CD4-positive, alpha-beta T cell treated with Interleukin-6 at 100 ng/mL for 8 hours (primary cell): ENCODE measurements around the gene GLOD5.

ENCODE experiments used
- DNase-seq: peaks from one replicate; pipeline ENCODE4 v3.0.0-alpha.2; 2020; ENCODE audit warnings: mixed read lengths, low spot score

Gene GLOD5

DNA sequence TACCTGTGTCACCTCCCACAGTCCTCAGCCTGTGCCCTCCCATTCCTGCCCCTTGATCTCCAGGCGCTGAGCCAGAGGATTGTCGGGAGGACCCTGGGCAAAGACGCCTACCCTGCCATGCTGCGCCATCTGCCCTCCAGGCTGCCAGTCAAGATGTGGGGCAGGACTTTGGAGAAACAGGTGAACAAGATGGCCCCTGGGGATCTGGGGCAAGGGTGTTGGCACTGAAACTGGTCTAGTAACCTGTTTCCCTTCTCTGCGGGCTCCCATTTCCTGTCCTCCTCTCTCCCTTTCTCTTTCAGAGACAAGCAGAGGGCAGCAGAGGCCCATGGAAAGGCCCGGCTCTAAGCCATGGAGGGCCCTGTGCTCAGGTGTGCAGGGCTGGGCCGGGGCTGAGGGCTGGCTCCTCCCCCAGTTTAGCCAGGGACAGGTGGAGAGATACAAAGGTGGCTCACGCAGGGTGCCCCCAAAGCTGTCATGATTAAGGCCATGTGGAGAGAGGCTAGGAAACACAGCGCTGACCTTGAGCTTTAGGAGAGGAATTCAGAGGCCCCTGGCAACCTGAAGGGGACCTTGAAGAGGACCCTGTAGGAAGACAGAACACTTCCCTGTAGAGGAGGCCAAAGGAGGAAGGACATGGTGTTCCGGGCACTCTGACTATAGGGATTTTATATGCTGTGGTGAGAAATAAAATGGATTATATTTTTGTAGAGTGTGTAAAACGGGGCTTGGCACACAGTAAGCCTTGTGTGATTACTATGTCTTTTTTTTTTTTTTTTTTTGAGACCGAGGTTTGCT lies at the start of gene GLOD5:
GLOD5 (plus strand) TSS at position 74 of the 798 bp plus-strand sequence; CDS start at position 118, 44 bp downstream.
- DNase-seq: no peak

DNA sequence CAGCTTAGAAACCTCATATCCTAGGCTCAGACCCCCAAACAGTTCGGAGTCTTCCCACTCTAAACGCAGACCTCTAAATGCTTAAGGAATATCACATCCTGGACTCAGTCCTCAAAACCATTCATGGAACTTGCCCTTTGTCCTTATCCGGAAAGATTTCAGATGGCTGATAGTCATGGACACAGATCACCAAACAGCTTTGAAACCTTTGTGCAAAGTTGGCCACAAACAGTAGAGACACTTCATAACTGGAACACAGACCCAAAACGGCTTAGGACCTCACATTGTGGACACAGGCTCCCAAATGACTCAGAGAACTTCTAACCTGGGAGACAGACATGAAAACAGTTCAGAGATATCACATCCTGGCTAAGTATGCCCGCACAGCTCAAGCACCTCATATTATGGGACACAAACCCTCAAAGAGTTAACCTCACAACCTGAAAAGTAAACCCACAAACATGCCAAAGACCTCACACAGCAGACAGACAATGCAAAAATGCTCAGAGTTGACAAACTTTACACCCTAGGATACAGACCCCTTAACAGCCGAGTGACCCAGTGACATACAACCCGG lies 49.5 kb upstream of the GLOD5 start:
- no peak for DNase-seq

DNA sequence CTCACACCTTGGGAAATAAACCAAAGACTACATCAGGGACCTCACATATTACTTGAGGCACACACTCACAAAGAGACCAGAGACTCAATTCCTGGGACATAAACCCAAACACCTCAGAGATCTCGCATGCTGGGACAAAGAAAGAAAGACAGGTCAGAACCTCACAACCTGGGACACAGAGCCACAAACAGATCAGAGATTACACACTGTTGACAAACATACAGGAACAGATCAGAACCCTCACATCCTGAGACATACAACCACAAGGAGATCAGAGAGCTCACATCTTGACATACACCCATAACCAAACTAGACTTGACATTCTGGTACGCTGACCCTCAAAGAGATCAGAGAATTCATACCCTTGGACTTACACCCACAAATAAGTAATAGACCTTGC lies 47.7 kb upstream of the GLOD5 start:
- DNase-seq: peak; percentile 16

DNA sequence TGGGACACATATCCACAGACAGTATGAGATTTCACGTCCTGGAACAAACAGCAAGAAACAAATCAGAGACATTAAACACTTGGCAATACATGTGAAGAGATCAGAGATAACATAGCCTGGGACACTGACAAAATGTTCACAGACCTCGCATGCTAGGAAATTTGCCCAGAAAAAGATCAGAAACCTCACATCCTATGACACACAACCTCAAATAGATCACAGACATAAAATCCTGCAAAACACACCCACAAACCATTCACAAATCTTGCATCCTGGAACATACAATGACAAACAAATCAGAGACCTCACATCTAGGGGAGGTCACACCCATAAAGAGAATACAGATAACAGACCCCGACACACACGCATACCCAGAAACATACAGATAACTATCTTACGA lies 47.0 kb upstream of the GLOD5 start:
- DNase-seq: peak; percentile 37

DNA sequence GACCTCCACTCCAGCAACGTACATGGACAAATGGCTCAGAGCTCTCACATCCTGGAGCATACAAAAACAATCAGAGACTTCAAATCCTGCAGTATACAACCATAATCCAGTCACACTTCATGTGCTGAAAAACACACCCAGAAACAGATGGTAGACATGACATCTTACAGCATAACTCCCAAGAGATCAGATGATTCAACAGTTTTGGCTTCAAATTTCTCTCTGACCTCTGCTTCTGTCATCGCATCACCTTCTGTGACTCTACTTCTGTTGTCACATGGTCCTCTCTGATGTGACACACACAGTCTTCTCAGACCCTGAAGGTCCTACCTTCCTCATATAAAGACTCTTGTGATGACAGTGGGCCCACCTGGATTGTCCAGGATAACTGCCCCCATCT lies 46.5 kb upstream of the GLOD5 start:
- no peak for DNase-seq

DNA sequence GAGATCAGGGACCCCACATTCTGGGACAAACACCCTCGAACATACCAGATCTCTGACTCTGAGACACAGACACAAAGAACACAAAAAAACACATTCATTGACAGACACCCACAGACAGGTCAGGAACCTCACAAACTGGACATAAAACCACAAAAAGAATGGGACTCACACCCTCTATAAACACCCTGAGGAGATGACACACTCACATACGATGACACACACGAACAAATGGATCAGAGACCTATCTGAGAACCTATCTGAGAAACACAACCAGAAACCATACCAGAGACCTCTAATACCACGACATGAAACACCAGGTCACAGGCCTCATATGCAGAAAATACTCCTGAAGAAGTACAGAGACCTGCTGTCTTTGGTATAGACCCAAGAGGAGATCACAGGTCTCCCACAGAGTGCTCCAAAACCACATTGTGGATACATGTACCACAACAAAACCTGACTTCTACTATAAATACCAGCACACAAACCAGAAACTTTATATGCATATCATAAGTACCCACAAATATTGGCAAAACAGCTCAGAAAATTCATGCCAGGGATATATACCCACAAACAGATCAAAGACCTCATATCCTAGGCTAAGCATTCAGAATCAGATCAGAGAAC lies 45.6 kb upstream of the GLOD5 start:
- DNase-seq: no peak

DNA sequence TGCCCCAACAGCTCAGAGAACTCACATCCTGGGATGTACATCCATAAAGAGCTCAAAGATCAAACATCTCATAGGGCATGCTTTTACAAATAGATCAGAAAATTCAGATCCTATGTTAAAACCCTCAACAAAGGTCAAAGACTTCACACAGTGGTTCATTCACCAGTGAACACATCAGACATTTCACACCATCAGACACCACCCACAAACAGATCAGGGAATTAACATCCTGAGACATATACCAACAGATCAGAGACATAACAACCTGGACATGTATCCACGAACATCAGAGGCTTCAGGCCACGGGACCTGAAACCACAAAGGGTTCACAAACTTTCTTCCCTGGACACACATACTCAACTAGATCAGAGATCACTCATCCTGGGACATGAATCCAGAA lies 41.6 kb upstream of the GLOD5 start:
- no peak for DNase-seq

DNA sequence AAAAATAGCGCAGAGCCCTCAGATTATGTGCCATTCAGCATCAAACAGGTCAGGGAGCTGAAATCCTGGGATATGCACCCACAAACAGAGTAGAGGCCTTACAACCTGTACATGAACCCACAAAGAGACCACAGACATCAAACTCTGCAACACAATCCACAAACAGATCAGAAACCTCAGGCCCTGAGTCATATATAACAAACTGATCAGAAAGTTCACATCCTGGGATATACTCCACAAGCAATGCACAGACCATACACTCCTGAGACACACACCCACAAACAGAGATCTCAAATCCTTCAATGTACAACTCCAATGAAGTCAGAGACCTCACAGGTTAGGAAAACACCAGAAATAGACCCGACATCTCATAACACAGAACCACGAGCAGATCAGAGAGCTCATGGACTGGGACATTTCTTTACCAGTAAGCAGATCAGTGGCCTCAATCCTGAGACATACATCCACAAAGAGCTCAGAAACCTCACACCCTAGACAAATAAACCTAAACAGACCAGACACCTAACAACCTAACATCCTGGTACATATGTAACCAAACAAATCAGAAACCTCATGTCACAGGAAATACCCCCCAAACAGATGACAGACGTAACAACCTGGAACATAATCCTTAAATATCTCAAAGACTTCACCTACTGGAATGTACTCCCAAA lies 40.8 kb upstream of the GLOD5 start:
- no peak for DNase-seq

DNA sequence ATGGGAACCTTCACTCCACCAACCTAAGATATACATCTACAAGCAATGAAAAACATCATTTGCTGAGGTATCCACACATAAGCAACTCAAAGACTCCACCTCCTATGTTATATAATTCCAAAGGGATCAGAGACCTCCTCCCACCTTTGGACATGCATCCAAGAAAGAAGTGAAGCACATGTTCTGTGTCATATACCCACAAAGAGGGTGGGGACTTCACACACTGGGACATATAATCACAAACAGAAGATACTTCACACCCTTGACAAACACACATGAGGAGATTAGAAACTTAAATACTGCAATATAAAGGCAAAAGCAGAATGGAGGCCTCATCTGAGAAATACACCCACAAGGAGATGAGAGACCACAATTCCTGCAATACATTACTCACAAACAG lies 39.6 kb upstream of the GLOD5 start:
- no peak for DNase-seq

DNA sequence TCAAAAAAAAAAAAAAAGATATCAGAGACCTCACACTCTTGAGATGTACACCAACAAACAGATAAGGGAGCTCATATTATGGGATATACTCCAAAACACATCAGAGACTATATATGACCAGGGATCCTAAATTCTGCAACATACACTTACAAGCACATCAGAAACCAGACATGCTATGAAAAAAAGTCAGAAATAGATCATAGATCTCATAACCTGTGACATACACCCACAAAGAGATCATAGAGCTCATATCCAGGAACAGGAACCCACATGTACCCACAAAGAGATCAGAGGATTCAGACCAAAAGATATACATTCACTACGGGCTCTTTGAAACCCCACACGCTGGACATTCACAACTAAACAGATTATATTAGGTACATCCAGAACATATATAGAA lies 35.0 kb upstream of the GLOD5 start:
- no peak for DNase-seq

DNA sequence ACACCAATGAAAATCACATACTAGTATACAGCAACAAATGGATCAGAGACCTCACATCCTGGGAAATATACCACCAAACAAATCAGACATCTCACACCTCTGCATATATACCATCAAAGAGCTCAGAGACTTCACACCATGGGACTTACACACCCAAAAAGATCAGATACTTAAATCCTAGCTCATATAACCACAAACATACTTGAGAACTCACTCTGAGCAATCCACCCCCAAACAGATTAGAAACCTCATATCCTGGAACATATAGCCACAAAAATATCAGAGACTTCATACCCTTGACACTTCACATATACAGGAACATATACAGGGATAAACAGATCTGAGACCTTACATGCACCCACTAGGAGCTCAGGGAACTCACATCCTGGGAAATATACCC lies 32.9 kb upstream of the GLOD5 start:
- no peak for DNase-seq

DNA sequence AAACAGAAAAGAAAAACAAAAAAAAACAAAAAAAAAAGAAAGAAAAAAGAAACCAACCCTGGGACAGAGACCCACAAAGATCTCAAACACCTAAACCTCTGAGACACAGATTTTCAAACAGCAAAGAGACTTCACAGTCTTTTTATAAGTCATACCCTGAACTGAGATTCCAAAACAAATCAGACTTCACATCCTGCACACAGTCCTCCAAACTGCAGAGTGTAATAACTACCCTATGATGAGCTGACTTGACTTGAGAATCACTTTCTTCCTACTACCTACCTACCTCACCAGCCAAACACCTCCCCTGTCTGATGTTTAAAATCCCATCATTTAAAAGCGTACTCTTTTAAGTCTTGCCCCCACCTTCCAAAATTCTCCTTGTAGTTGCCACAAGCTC lies 25.2 kb upstream of the GLOD5 start:
- DNase-seq: no peak

DNA sequence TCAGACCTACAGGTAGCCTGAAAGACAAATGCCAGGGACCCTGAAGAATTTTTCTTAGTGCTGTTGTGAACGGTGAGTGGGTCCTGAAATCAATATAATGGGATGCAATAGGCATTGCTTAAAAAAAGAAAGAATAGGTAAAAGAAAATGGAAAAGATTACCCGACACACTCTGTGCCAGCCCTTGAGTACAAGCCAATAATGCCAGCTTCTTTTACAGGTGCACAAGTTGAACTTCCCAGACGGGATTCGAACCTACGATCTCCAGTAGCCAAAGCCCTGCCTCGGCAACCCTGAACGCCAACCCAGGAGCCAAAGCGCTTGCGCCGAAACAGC lies 24.7 kb upstream of the GLOD5 start:
- DNase-seq: no peak

DNA sequence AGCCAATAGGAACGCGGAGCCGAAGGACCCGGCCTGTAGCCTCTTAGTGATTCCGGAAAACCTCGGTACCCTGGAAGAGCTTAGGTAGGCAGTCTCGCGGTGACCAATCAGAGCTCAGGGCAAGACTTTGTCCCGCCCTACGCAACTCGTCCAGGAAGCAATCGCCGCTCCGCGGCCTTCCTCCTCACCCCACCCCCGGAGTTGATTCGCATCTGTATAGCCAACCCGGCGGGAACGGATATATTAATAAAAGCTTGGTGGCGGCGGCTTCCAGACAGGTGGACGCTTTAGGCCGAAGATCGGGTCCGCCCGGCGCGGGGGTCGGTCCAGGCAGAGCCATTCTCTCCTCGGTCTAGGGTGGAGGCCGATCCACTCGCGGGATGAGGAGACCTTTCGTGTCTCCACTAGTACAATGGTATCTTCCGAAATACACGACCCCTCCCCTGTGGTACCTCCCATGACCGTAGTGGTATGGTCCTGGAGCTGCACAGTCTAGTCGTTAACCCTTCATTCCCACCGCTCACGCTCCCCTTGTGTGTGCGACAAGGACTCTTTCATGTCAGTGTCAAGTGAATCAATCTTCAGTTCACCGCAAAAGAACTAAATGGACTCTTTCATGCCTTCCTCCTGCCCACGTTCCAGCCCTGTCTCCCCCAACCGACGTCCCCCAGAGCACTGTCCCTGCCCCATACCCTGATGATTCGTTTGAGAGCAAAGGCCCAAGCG lies 24.2 kb upstream of the GLOD5 start:
- peak; percentile 94 for DNase-seq

DNA sequence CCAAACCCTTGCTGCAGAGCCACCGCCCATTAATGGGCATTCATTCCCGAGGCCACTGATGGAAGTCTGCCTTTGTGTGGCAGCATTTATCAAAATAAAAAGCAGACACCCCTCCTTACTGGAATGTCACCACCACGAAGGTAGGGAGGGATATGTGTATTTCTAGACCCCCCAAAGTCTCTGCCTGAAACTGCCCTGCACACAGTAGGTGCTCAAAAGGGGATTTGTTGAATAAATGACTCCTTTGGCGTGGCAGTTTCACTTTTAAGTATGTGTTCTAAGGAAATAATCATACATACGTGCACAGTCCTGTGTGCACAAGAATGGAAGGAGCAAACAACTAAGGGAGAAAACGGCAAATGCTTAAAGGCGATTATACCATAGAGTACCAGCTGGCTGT lies 23.6 kb upstream of the GLOD5 start:
- DNase-seq: no peak

DNA sequence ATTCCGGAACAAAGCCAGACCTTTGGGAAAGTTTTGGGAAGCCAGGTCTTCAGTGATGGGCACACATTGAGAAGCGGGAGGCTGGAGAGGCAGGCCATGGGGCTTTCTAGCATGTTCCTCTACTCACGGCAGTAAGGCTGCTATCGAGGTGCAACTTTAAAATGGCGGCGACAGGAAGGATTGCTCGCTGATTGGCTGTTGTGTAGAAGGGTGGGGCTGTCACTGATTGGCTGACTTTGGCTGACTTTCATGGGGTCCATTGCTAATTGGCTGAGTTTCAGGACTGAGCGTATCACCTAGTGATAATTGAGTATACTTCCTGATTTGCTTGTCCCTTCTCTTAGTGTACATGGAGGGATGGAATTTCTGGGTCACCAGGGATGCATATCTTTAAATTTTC lies 19.7 kb upstream of the GLOD5 start:
- DNase-seq: no peak

DNA sequence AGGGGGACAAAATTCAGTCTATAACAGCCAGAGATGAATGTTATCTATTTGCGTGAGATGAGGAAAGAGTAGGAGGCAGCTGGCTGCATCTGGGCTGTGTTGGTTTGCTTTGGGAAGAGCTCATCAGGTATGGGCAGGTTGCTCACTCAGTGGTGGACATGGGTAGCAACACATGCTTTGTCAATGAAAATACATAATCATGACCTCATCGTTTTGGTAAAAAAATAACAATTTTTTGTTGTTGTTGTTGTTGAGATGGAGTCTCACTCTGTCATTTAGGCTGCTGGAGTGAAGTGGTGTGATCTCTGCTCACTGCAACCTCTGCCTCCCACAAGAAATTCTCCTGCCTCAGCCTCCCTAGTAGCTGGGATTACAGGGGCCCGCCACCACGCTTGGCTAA lies 16.3 kb upstream of the GLOD5 start:
- DNase-seq: no peak

DNA sequence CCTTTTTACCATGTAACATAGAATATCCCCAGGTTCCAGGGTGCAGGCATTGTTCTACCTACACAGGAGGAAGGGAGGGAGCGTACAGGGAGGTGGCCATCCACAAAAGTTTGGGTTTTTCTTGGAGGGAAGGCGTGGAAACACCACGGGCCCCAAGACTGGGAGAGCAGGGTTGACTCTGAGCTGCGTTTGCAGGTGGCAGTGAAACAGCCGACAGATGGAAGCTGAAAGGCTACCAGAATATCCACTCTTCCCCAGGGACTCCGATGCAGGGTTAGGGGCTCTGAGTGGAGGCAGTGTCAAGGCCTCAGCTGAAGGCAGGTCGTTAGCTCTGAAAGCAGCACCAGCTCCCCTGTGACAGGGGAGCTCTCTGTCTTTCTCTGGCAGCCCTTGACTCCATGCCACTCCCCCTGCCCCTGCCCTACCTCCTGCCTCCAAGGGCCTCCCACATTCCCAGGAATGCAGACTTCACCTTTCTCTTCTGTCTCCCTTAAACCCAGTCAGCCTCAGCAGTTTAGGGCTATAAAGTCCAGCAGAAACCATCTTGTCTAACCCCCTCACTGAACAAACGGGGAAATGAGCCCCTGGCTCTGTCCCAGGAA lies 14.0 kb upstream of the GLOD5 start:
- no peak for DNase-seq

DNA sequence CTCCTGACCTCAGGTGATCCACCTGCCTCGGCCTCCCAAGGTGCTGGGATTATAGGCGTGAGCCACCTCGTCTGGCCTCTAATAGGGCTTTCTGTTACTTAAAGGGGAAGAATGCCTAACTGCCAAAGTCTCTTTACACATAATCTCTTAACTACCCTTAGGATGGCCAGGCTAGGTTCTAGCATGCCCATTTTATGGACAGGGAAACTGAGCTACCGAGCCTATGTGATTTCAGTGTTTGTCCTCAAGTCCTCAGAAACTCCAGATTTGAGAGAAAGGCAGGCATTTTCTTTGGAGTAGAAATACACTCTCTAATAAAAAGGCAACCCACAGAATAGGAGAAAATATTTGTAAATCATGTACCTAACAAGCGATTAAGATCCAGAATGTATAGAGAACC lies 12.4 kb upstream of the GLOD5 start:
- DNase-seq: no peak

DNA sequence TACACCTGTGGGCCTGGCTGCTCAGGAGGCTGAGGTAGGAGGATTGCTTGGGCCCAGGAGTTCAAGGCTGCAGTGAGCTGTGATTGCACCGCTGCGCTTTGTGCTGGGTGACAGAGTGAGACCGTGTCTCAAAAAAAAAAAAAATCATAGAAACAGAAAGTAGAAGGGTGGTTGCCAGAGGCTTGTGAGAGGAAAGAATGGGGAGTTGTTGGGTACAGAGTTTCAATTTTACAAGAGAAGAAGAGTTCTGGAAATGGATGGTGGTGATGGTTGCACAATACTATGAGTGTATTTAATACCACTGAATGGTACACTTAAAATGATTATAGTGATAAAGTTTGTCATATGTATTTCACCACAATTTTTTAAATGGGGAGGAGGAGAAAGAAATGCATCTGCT lies 10.2 kb upstream of the GLOD5 start:
- no peak for DNase-seq

DNA sequence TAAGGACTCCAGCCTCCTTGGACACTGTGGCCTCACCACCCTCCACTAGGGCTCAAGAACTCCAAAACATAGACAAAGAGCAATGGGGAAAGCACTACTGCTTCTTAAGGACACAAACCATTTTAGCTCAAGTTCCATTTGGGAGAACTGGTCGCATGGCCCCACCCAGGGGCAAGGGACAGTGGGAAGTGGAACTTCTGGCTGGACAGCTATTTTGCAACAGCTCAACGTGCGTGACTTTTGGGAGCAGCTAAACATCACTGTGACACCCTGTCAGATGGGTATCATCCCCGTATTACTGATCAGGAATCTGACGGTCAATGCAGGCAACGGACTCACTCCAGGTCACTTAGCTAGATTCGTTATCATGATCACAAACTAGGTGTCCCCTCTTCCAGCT lies 9.0 kb upstream of the GLOD5 start:
- DNase-seq: no peak

DNA sequence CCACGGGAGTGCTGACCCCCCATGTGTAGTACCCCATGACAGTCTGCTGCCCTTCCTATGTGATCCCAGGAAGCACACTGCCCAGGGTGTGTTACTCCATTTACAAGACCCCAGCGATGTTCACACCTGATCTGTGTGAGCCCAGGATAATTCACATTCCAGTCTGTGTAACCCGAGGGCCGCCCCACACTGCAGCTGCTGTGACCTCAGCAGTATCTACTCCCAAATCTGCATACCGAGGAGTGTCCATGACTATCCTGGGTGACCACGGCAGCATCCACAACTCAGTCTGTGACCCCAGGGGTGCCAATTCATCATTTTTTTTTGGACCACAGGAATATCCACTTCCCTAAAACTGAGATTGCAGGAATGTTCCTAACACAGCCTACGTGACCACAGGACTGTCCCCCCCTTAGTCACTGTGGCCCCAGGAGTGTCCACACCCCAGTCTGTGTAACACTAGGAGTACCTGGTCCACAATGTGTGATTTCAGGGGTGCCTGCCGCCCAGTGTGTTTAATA lies 7.8 kb upstream of the GLOD5 start:
- DNase-seq: no peak
